DMS153 (cell line): ENCODE data around the gene FBXW2.

Experiments used
- DNase-seq: peaks from one replicate; lab custom pipeline; 2025; lab: John Stamatoyannopoulos, UW

Gene FBXW2

GRCh38 chr9:120741701-120742100 lies 51.5 kb downstream of the FBXW2 start:
- no peak for DNase-seq

- DNase-seq = no peak
Observed at GRCh38 chr9:120741191-120741590, 52.0 kb downstream of the FBXW2 start.

GRCh38 chr9:120740132-120740531 lies 53.1 kb downstream of the FBXW2 start:
- no peak for DNase-seq

GRCh38 chr9:120737416-120738165 lies 55.6 kb downstream of the FBXW2 start:
- DNase-seq = no peak

GRCh38 chr9:120736881-120737280 lies 56.3 kb downstream of the FBXW2 start:
- DNase-seq = no peak

GRCh38 chr9:120735415-120736126 lies 57.6 kb downstream of the FBXW2 start:
- DNase-seq = no peak

- DNase-seq = no peak
Observed at GRCh38 chr9:120734607-120735410, 58.4 kb downstream of the FBXW2 start.

GRCh38 chr9:120733190-120733589 lies 60.0 kb downstream of the FBXW2 start:
- no peak for DNase-seq

- no peak for DNase-seq
Observed at GRCh38 chr9:120730654-120731514, 62.3 kb downstream of the FBXW2 start.

GRCh38 chr9:120729791-120730241 lies 63.4 kb downstream of the FBXW2 start:
- DNase-seq = no peak

- no peak for DNase-seq
Observed at GRCh38 chr9:120726484-120726883, 66.7 kb downstream of the FBXW2 start.

GRCh38 chr9:120725907-120726306 lies 67.3 kb downstream of the FBXW2 start:
- no peak for DNase-seq

GRCh38 chr9:120724757-120725400 lies 68.3 kb downstream of the FBXW2 start:
- no peak for DNase-seq

- DNase-seq = no peak
Observed at GRCh38 chr9:120723565-120723964, 69.7 kb downstream of the FBXW2 start.

- DNase-seq = no peak
Observed at GRCh38 chr9:120720404-120720803, 72.8 kb downstream of the FBXW2 start.

- no peak for DNase-seq
Observed at GRCh38 chr9:120718316-120718715, 74.9 kb downstream of the FBXW2 start.

GRCh38 chr9:120717176-120717575 lies 76.0 kb downstream of the FBXW2 start:
- no peak for DNase-seq

- DNase-seq = no peak
Observed at GRCh38 chr9:120716483-120716882, 76.7 kb downstream of the FBXW2 start.

- DNase-seq = no peak
Observed at GRCh38 chr9:120715389-120715924, 77.8 kb downstream of the FBXW2 start.

GRCh38 chr9:120714846-120715388 lies 78.3 kb downstream of the FBXW2 start:
- no peak for DNase-seq
